HG02623 (cell line): Measurements from ENCODE around the gene TUBB4A.
"Not testable (repeated sequence)": the region's sequence is repeated elsewhere in the genome, so short reads cannot be mapped to it uniquely, and the experiment has no call there.

Source experiments
- ATAC-seq: cut with Tn5 transposase; IDR thresholded peaks from one replicate; pipeline ENCODE4 v1.9.1; 2021; ENCODE audit warnings: moderate library complexity; ENCODE audit not compliant: unreplicated experiment

TUBB4A gene

DNA sequence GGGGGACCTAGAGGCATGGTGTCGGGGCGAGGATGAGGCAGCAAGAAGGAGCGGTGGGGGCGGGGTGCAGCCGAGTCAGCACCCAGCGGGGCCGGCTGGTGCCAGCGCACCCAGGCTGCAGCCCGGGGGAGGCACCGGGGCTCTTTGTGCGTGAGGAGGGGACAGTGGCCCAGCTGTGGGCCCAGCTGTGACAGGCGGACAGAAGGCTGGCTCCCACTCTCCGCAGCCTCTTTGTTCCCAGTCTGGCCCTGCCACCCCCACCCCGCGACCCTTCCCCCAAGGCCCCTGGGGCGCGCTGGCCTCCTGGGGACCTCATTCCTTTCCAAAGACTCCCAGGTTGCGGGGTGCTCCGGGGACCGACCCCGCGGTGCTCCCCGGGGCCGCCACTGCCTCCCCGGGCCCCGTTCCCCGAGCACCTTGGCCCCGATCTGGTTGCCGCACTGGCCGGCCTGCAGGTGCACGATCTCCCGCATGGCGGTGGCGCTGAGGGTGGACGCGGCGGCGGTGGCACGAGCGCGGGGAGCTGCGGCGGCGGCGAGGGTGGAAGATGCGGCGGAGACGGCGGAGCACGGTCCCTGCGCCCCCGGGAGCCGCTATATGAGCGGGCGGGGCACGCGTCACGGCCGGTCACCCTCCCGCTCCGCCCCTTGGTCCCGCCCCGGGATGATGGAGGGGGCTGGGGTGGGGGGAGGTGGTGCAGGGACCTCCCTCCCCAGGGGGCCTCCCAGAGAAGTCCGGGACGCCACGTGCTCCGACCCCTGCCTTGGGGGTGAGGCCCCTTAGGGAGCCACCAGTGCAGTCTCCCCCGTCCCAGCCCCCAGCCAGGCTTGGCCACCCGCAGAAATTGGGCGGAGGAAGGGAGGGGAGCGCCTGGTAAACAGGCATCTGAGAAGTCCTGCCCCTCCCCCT is at the start of gene TUBB4A:
Gene TUBB4A, minus strand, starts transcription at position 570 of the 909 bp plus-strand sequence. Its CDS starts 97 bp downstream, at position 473.
- ATAC-seq: no peak

DNA sequence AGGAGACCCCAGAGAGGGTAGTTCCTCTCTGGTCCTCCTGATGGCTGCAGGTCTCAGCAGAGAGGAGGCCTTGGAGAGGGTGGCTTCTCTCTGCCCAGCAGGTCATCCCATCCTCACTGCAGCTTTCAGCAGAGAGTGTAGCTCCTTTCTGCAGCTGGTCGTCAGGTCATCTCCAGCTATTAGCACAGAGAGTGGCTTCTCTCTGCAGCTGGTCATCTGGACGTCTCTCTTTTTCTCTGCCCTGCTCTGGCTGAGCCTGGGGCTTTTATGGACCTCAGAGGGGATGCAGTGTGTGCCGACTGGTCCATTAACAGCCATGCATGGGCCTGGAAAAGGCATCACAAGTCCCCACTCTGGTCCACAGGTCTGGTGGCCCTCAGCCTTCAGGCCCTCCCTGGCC is 49.0 kb upstream of the TUBB4A start:
- no peak for ATAC-seq

DNA sequence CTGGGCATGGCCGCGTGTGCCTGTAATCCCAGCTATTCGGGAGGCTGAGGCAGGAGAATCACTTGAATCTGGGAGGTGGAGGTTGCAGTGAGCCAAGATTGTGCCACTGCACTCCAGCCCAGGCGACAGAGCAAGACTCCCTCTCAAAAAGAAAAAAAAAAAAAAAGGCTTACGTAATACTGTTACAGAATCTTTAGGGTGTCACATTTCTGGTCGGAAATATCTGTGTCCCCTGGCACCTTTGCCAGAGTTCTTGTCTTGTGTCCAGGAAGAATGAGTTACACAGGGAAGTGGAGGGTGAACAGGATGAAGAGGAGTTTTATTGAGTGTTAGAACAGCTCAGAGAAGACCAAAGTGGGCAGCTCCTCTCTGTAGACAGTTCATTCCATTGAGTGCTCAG is 48.6 kb upstream of the TUBB4A start:
- not testable (repeated sequence) for ATAC-seq

DNA sequence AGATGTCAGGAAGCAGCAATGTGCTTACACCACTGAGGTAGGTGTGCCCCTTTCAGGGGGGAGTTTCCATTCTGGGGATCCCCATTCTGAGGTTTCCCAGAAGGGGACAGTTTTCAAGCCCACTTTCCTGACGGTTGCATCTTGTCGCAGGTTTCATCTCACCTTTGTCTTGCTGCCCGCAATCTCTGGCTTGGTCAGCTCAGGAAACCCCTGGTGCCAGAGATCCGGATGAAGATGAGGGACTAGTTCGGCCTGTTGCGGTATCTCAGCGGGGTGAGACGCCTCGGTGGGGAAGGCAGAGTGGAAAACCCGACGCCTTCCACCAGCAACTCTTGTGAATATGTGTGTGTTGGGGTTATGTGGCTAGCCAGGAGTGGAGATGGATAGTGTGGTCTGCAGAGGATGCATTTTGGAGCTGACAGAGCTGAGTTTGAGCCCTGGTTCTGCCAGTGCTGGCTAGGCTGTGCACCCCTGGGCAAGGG is 41.8 kb upstream of the TUBB4A start:
- ATAC-seq: no peak

DNA sequence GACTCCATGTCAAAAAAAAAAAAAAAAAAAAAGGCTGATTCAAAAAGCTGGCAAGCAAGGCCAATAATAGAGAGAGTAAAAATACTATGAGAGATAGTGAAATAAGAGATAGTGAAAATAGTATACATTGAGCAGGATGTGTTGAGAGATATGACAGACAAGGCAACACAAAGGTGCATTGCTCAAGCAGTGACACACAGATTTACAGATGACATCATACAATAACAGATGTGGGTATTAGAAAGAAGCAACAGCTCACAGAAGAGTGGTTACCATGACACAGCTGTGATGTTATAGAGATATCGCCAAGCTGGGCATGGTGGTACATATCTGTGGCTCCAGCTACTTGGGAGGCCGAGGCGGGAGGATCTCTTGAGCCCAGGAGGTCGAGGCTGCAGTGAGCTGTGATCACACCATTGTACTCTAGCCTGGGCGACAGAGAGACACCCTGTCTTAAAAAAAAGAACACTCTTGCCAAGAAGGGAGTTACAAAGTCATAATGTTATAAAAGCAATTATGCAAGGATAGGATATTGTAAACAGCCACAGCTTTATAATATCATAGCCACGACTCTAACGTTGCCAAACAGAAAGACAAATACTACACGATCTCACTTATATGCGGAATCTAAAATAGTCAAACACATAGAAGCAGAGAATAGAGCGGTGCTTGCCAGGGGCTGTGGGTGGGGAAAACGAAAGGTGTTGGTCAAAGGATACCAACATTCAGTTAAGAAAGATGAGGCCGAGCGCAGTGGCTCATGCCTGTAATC is 39.0 kb upstream of the TUBB4A start:
- no peak for ATAC-seq

DNA sequence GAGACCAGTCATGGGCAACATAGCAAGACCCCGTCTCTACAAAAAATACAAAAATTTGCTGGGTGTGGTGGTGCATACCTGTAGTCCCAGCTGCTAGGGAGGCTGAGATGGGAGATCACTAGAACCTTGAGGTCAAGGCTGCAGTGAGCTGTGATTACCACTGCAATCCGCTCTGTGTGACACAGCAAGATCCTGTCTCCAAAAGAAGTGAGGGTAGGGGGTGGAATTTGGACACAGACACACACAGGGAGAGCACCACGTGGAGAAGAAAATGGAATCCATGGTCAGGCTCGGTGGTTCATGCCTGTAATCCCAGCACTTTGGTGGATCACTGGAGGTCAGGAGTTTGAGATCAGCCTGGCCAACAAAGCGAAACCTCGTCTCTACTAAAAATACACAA is 37.4 kb upstream of the TUBB4A start:
- no peak for ATAC-seq

DNA sequence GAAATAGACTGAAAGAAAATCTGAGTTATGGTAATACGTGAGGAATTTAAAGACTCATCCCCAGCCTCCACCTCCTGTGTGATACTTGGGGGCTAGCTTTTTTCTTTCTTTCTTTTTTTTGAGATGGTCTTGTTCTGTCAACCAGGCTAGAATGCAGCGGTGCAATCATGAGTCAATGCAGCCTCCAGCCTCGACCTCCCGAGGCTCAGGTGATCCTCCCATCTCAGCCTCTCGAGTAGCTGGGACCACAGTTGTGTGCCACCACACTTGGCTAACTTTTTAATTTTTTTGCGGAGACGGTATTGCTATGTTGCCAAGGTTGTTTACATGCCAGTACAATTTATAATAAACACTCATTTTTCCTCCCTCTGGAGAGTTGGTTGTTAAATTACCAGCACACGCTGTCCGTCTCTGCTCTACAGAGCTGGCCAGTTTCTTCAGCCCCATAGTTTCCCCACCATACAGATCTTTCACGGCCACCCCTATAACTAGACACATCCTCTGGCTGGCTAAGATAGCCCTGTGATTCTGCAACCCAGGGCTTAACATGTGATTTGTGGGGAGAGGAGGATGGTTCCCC is 33.5 kb upstream of the TUBB4A start:
- no peak for ATAC-seq

DNA sequence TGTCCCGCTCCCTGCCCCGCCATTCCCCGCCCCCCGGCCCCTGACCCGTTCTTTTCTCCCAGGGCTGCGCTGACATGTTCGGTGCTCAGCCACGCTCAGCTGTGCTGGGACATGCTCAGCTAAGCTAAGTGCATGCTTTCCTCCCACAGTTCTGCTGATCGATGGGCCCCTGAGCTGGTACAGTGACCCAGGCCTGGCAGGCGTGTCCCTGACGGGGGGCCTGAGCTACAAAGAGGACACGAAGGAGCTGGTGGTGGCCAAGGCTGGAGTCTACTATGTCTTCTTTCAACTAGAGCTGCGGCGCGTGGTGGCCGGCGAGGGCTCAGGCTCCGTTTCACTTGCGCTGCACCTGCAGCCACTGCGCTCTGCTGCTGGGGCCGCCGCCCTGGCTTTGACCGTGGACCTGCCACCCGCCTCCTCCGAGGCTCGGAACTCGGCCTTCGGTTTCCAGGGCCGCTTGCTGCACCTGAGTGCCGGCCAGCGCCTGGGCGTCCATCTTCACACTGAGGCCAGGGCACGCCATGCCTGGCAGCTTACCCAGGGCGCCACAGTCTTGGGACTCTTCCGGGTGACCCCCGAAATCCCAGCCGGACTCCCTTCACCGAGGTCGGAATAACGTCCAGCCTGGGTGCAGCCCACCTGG is 32.5 kb upstream of the TUBB4A start:
- no peak for ATAC-seq

DNA sequence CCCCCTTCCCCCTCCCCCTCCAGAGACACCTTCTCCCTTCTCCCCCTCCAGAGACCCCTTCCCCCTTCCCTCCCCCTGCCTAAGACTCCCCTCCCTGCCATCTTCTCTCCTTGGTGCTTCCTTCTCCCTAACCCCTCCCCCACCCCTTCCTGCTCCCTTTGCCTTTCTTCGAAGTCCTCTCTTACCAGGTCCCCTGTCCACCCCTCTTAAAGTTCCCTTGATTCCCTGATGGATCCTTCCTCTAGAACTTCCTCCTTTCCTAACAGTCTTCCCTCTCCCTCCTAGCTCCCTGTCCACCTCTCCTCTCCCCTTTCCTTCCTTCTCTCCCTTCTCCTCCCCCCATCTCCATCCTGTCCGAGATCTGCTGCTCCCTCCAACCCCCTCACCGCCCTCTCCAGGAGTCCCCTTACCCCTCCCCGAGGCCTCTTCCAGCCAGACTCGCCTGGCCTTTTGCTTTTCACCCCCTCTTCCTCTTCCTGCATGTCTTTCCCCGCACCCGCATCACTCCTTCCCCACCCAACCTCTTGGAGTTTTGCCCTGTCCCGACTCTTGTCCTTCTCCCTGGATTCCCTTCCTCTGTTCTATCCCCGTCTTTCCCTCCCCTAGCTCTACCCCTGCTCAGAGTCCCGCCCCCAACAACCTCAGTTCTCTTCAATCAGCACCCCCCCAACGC is 31.8 kb upstream of the TUBB4A start:
- no peak for ATAC-seq

DNA sequence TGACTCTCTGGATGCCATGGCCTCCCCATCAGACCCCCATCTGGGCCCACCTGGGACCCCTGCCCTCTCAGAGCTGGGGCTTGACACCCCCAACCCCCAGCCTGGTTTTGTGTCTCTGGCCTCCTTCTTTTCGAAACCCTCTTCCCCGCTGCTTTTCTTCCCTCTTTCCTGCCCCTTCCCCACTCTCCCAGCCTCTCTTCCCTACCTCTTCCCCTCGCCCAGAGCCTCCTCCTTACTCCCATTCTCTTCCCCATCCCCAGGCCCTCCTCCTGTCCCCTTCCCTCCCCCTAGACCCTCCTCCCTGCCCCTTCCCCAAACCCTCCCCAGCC is 30.9 kb upstream of the TUBB4A start:
- ATAC-seq: no peak

DNA sequence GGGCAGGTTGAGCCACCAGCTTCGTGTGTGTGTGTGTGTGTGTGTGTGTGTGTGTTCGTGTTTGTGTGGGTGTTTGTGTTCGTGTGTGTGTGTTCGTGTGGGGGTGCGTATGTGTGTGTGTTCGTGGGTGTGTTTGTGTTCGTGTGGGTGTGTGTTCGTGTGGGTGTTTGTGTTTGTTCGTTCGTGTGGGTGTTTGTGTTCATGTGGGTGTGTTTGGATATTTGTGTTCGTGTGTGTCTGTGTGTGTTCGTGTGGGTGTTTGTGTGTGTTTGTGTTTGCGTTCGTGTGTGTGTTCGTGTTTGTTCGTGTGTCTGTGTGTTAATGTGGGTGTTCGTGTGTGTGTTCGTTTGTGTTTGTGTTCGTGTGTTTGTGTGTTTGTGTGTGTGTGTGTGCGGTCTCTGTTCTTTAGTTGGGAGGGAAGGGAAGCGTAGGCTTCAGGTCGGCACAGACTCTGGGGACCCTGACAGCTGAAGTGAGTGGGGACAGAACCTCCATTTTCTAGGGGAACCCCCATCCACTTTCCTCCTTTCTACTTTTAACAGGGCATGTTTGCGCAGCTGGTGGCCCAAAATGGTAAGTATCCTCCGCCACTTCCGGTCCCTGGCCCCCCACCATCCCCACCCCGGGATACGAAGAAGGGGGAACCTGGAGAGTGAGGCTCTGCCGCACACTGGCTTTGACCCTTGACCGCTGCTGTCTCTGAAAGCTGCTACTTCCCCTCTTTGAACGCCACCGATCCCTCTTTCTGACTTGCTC is 30.3 kb upstream of the TUBB4A start:
- ATAC-seq: no peak

DNA sequence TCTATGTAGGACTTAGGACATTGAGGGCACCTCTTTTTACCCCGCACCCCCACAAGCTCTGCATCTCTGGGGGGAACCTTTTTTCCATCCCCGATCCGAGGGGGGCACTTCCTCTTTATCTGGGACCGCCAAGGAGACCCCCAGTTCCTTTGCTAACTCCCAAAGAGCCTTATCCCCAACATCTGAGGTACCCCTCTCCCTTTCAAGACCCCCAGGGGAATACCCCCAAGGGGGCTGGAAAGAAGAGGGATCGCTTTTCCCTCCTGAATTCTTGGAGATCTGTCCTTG is 29.8 kb upstream of the TUBB4A start:
- no peak for ATAC-seq

DNA sequence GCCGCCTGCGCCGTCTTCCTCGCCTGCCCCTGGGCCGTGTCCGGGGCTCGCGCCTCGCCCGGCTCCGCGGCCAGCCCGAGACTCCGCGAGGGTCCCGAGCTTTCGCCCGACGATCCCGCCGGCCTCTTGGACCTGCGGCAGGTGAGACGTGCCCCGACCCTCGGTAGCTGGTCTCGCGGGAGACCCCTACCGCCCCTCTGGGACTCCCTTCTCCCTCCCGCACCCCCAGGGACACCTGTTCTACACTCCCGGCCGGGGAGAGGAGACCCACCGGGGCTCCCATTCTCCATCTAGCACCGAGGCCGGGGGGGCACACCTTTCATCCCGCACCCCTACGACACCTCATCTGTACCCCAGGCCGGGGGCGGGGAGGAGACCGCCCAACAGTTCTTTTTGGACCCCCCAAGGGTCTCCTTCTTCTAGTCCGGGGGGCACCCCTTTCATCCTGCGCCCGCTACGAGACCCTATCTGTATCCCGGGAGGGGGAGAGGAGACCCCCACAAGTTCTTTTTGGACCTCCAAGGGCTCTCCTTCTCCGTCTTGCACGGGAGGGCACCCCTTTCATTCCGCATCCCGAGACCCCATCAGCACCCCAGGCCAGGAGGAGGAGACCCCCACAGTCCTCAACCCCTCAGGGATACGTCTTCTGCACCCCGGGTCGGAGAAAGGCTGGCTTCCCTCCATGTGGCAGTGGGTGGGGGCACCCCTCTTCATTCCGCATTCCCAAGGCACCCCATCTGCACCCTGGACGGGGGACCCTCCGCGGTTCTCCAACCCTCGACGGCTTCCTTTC is 29.2 kb upstream of the TUBB4A start:
- peak; percentile 9 for ATAC-seq

DNA sequence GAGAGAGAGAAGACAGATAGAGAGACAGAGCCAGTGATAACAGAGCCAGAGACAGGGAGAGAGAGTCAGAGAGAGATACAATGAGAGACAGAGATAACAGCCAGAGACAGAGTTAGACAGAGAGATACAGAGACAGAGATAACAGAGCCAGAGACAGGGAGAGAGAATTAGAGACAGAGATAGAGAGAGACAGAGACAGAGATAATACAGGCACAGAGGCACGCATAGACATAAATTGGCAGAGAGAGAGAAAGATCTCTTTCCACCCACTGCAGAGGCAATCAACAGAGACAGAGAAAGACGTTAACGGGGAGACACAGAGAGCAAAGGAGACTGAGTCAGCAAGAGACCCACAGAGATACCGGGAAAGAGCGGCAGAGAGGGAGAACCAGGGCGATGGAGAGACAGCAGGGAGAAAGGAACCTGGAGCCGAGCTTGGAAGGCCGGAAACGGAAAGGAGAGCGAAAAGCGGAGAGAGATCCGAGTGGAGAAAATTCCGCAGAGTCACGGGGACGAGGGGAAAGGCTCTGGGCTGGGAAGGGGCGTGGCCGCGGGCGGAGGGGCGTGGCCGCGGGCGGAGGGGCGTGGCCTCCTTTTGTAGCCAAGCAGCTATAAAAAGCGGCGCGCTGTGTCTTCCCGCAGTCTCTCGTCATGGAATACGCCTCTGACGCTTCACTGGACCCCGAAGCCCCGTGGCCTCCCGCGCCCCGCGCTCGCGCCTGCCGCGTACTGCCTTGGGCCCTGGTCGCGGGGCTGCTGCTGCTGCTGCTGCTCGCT is 28.5 kb upstream of the TUBB4A start, which contains the start of gene TNFSF9:
Gene TNFSF9, plus strand, starts transcription at position 641 of the 777 bp plus-strand sequence. Its CDS starts 11 bp downstream, at position 652.
- ATAC-seq: peak; percentile 22

DNA sequence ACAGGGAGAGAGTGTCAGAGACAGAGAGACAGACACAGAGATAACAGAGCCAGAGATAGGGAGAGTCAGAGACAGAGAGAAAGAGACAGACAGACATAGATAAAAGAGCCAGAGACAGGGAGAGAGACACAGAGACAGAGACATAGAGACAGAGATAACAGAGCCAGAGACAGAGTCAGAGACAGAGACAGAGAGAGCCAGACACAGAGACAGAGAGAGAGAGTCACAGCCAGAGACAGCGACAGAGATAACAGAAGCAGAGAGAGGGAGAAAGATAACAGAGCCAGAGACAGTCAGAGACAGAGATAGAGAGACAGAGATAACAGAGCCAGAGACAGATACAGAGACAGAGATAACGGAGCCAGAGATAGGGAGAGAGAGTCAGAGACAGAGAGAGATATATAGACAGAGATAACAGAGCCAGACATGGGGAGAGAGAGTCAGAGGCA is 27.9 kb upstream of the TUBB4A start:
- ATAC-seq: no peak

DNA sequence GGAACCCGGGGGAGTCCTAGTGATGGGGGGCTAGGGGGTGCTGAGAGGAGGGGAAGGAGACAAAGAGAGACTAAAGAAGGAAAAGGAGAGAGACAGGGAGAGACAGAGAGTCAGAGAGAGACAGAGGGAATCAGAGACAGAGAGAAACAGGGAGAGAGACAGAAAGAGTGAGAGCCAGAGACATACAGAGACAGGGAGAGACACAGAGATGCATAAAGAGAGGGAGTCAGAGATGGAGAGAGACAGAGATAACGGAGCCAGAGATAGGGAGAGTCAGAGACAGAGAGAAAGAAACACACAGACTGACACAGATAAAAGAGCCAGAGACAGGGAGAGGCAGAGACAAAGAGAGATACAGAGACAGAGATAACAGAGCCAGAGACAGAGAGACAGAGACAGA is 27.2 kb upstream of the TUBB4A start:
- ATAC-seq: no peak

DNA sequence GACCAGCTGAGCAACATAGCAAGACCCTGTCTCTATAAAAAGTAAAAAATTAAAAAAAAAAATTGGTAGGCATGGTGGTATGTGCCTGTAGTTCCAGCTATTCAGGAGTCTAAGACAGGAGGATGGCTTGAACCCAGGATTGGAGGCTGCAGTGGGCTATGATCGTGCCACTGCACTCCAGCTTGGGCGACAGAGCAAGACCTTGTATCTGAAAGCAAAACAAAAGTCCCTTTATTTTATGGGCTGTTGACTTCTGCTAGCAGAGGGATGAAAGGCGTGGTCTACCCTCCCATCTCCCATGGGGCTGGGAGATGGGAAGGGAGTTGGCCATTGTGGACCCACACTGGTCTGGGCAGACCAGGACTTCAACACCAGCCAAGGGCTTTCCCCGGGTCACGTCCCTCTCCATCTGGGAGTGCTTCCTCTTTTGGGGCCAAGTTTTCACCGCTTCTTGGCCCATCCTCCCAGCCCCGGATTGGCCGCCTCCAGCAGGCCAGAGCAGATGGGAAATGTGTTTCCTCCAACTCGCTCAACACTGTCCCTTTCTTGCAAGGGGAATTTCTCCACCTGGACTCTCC is 26.5 kb upstream of the TUBB4A start:
- no peak for ATAC-seq
